NOMO-1 (cell line): ENCODE data around the gene TMEM131.
"Not testable (repeated sequence)": the region's sequence is repeated elsewhere in the genome, so short reads cannot be mapped to it uniquely, and the experiment has no call there.

ENCODE experiments used
- DNase-seq, 2 experiments: peaks; one replicate each; lab custom pipeline; 2025; ENCODE audit not compliant: unreplicated experiment in 2 of 2; lab: John Stamatoyannopoulos, UW

The TMEM131 gene

GRCh38 chr2:97958184-97958583, 37.6 kb downstream of the TMEM131 start:
- no peak for DNase-seq

GRCh38 chr2:97957432-97958183, 38.1 kb downstream of the TMEM131 start:
- no peak for DNase-seq

GRCh38 chr2:97956753-97957152, 39.0 kb downstream of the TMEM131 start:
- not testable (repeated sequence) for DNase-seq

- DNase-seq: peak in 1 of 2 experiments; percentile 26
These were observed 41.9 kb downstream of the TMEM131 start for GRCh38 chr2:97953853-97954252.

- DNase-seq: no peak
These were observed 43.4 kb downstream of the TMEM131 start for GRCh38 chr2:97952357-97952756.

GRCh38 chr2:97951155-97951680, 44.5 kb downstream of the TMEM131 start:
- DNase-seq: no peak

GRCh38 chr2:97950329-97951154, 45.2 kb downstream of the TMEM131 start:
- DNase-seq: no peak

GRCh38 chr2:97948926-97949325, 46.8 kb downstream of the TMEM131 start:
- no peak for DNase-seq

- no peak for DNase-seq
These were observed 50.0 kb downstream of the TMEM131 start for GRCh38 chr2:97945791-97946190.

- no peak for DNase-seq
These were observed 58.9 kb downstream of the TMEM131 start for GRCh38 chr2:97936881-97937280.

- DNase-seq: no peak
These were observed 59.5 kb downstream of the TMEM131 start for GRCh38 chr2:97936199-97936598.

- no peak for DNase-seq
These were observed 60.0 kb downstream of the TMEM131 start for GRCh38 chr2:97935719-97936161.

GRCh38 chr2:97932975-97933662, 62.6 kb downstream of the TMEM131 start:
- no peak for DNase-seq

- no peak for DNase-seq
These were observed 63.9 kb downstream of the TMEM131 start for GRCh38 chr2:97931858-97932225.

- peak; percentile 67 to 88 for DNase-seq
These were observed 64.5 kb downstream of the TMEM131 start for GRCh38 chr2:97931118-97931857.

GRCh38 chr2:97928591-97928990, 67.2 kb downstream of the TMEM131 start:
- no peak for DNase-seq

- peak in 1 of 2 experiments; percentile 15 for DNase-seq
These were observed 68.8 kb downstream of the TMEM131 start for GRCh38 chr2:97926946-97927345.

GRCh38 chr2:97924194-97924593, 71.6 kb downstream of the TMEM131 start:
- no peak for DNase-seq

GRCh38 chr2:97919858-97920257, 75.9 kb downstream of the TMEM131 start:
- DNase-seq: no peak

- DNase-seq: no peak
These were observed 76.9 kb downstream of the TMEM131 start for GRCh38 chr2:97918818-97919217.
